Neural progenitor cell (in vitro differentiated cells): ENCODE measurements around the gene RARA.

Source experiments
- EZH2 ChIP-seq: fragments of 200-600 bp; sonication (generic); IDR thresholded peaks from 2 replicates; pipeline ENCODE4 v1.6.1; 2017; ENCODE audit warnings: antibody characterized with exemption, mild to moderate bottlenecking, moderate library complexity
- TF ChIP-seq, protein P1 (sequence below): fragments of 200-600 bp; sonication (generic); IDR thresholded peaks from 2 replicates; pipeline ENCODE4 v1.5.1; 2017; ENCODE audit warnings: antibody characterized with exemption, mild to moderate bottlenecking

DNA sequence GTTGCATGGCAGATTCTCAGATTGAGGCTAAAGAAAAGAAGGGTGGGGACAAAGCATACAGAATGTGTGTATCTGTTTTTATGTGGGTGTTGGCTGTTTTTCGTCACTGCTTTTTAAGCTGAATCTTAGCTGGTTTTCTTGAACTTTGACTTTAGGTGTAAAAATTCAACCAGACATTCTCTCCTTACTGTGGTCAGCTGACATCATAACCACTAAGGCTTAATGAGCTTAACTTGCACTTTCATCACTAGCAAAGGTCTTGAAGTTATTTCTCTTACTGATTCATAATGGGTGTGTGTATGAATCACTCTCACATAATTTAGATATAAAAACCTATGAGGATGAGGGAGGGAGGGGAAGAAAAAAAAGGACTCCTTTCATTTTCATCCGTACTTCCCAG lies 25.3 kb upstream of the RARA start:
- TF ChIP-seq, protein P1, sequence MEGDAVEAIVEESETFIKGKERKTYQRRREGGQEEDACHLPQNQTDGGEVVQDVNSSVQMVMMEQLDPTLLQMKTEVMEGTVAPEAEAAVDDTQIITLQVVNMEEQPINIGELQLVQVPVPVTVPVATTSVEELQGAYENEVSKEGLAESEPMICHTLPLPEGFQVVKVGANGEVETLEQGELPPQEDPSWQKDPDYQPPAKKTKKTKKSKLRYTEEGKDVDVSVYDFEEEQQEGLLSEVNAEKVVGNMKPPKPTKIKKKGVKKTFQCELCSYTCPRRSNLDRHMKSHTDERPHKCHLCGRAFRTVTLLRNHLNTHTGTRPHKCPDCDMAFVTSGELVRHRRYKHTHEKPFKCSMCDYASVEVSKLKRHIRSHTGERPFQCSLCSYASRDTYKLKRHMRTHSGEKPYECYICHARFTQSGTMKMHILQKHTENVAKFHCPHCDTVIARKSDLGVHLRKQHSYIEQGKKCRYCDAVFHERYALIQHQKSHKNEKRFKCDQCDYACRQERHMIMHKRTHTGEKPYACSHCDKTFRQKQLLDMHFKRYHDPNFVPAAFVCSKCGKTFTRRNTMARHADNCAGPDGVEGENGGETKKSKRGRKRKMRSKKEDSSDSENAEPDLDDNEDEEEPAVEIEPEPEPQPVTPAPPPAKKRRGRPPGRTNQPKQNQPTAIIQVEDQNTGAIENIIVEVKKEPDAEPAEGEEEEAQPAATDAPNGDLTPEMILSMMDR, result no peak
- no peak for TF ChIP-seq EZH2
